ENCODE results near the gene MFAP5.

The MFAP5 gene

DNA sequence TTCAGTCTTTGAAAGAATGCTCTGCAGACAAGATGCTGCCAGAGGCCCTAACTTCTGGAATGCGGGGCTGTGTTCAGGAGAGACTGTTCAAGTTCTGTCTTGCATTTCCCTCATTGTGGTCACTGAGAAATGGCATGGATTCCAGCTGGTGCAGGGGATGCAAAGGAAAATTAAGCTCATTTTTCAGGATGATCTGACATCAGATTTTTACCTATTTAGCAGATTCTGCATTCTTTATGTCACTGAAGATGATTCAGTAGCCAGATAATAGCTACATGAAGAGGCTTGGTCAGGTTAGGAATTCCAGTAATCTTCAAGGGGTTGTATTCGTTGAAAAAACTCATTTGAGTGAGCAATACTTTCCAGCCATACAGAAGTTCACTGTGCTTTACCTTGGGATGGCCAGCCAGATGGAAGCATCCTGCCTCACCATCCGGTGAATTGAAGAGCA, 16.1 kb upstream of the MFAP5 start:
- DNase-seq (ENCODE audit: insufficient read length, low spot score) (no peak), FAIRE-seq (no peak)
- TF ChIP-seq POU2F2 (IDR thresholded peaks at IDR 0.05; ENCODE audit: low read depth, low read length): no peak
- no peak for TF ChIP-seq PAX5 (IDR thresholded peaks at IDR 0.05; ENCODE audit: insufficient read depth, low read length, severe bottlenecking)
- TF ChIP-seq TAF1 (IDR thresholded peaks at IDR 0.05; ENCODE audit: low read depth, low read length): no peak
- TF ChIP-seq POLR2A (IDR thresholded peaks at IDR 0.05; ENCODE audit: low read depth, low read length): no peak
- TF ChIP-seq SPI1 (IDR thresholded peaks at IDR 0.05; ENCODE audit: low read depth, low read length): no peak
- TF ChIP-seq POLR2AphosphoS5 (IDR thresholded peaks at IDR 0.05; ENCODE audit: low read depth, low read length): no peak

GRCh38 chr12:8677362-8677761, 14.7 kb upstream of the MFAP5 start:
- DNase-seq (ENCODE audit: insufficient read length, low spot score): no peak
- FAIRE-seq: no peak

DNA sequence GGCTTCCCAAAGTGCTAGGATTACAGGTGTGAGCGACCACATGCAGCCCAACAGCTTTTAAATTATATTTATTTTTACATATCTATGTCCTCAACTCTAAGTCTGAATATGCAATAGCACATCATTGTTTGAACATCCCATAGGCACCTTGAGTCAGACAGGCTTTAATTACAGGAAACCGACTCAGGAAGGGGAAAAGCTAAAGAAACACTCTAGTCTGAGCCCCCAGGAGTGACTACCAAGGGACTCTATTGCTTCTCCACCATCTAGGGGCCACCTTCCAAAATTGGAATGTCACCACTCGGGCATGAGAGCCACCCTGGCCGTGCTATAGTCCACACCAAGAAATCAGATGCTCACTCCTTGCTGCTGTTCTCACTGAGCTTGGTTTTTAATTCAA, 14.0 kb upstream of the MFAP5 start:
- no peak for TF ChIP-seq POLR2AphosphoS5 (IDR thresholded peaks at IDR 0.05; ENCODE audit: low read depth, low read length)
- TF ChIP-seq POU2F2 (IDR thresholded peaks at IDR 0.05; ENCODE audit: low read depth, low read length): no peak
- no peak for TF ChIP-seq TAF1 (IDR thresholded peaks at IDR 0.05; ENCODE audit: low read depth, low read length)
- TF ChIP-seq SPI1 (IDR thresholded peaks at IDR 0.05; ENCODE audit: low read depth, low read length): no peak
- no peak for TF ChIP-seq PAX5 (IDR thresholded peaks at IDR 0.05; ENCODE audit: insufficient read depth, low read length, severe bottlenecking)
- TF ChIP-seq POLR2A (IDR thresholded peaks at IDR 0.05; ENCODE audit: low read depth, low read length): no peak
- no peak for DNase-seq (ENCODE audit: insufficient read length, low spot score)
- no peak for FAIRE-seq

More at GRCh38 chr12:8677362-8677761, 14.7 kb upstream of the MFAP5 start:
- TF ChIP-seq SPI1 (IDR thresholded peaks at IDR 0.05; ENCODE audit: low read depth, low read length): no peak
- no peak for TF ChIP-seq POLR2A (IDR thresholded peaks at IDR 0.05; ENCODE audit: low read depth, low read length)
- TF ChIP-seq POU2F2 (IDR thresholded peaks at IDR 0.05; ENCODE audit: low read depth, low read length): no peak
- TF ChIP-seq TAF1 (IDR thresholded peaks at IDR 0.05; ENCODE audit: low read depth, low read length): no peak
- no peak for TF ChIP-seq PAX5 (IDR thresholded peaks at IDR 0.05; ENCODE audit: insufficient read depth, low read length, severe bottlenecking)
- TF ChIP-seq POLR2AphosphoS5 (IDR thresholded peaks at IDR 0.05; ENCODE audit: low read depth, low read length): no peak

GRCh38 chr12:8675591-8676036, 13.0 kb upstream of the MFAP5 start:
- FAIRE-seq (no peak), DNase-seq (ENCODE audit: insufficient read length, low spot score) (no peak)
- TF ChIP-seq SPI1 (IDR thresholded peaks at IDR 0.05; ENCODE audit: low read depth, low read length) (peak; percentile 21; the same call in 1 of the 2 replicates), PAX5 (IDR thresholded peaks at IDR 0.05; ENCODE audit: insufficient read depth, low read length, severe bottlenecking) (no peak)

DNA sequence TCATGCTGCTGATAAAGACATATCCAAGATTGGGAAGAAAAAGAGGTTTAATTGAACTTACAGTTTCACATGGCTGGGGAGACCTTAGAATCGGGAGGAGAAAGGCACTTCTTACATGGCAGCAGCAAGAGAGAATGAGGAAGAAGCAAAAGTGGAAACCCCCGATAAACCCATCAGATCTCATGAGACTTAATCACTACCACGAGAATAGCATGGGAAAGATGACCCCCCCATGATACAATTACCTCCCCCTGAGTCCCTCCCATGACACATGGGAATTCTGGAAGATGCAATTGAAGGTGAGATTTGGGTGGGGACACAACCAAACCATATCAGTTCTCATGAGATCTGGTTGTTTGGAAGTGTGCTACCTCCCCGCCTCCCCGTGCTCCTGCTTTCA, 9.8 kb upstream of the MFAP5 start:
- DNase-seq (ENCODE audit: insufficient read length, low spot score) (no peak), FAIRE-seq (no peak)
- TF ChIP-seq POLR2AphosphoS5 (IDR thresholded peaks at IDR 0.05; ENCODE audit: low read depth, low read length) (no peak), TAF1 (IDR thresholded peaks at IDR 0.05; ENCODE audit: low read depth, low read length) (no peak), PAX5 (IDR thresholded peaks at IDR 0.05; ENCODE audit: insufficient read depth, low read length, severe bottlenecking) (no peak), POLR2A (IDR thresholded peaks at IDR 0.05; ENCODE audit: low read depth, low read length) (no peak), POU2F2 (IDR thresholded peaks at IDR 0.05; ENCODE audit: low read depth, low read length) (no peak), SPI1 (IDR thresholded peaks at IDR 0.05; ENCODE audit: low read depth, low read length) (no peak)

DNA sequence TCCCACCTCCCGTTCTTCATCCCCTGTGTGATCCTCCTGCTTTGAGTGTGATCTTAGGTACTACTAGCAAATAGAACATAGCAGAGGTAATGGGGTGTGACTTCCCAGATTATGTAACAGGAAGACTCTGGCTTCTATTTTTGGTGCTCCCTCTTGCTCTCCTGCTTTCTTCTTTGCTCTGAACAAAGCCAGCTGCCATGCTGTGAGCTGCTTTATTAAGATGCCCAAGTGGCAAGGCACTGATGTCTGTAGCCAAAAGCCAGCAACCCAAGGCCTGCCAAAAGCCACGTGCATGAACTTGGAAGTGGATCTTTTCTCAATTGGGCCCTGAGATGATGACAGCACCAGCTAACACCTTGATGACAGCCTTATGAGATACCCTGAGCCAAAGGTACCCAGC, 5.8 kb upstream of the MFAP5 start:
- no peak for FAIRE-seq
- no peak for DNase-seq (ENCODE audit: insufficient read length, low spot score)
- no peak for TF ChIP-seq SPI1 (IDR thresholded peaks at IDR 0.05; ENCODE audit: low read depth, low read length)
- no peak for TF ChIP-seq POLR2A (IDR thresholded peaks at IDR 0.05; ENCODE audit: low read depth, low read length)
- no peak for TF ChIP-seq POLR2AphosphoS5 (IDR thresholded peaks at IDR 0.05; ENCODE audit: low read depth, low read length)
- no peak for TF ChIP-seq PAX5 (IDR thresholded peaks at IDR 0.05; ENCODE audit: insufficient read depth, low read length, severe bottlenecking)
- TF ChIP-seq POU2F2 (IDR thresholded peaks at IDR 0.05; ENCODE audit: low read depth, low read length): no peak
- no peak for TF ChIP-seq TAF1 (IDR thresholded peaks at IDR 0.05; ENCODE audit: low read depth, low read length)

- FAIRE-seq: no peak
- DNase-seq (ENCODE audit: insufficient read length, low spot score): no peak
- TF ChIP-seq POLR2AphosphoS5 (IDR thresholded peaks at IDR 0.05; ENCODE audit: low read depth, low read length) (no peak), PAX5 (IDR thresholded peaks at IDR 0.05; ENCODE audit: insufficient read depth, low read length, severe bottlenecking) (no peak), POLR2A (IDR thresholded peaks at IDR 0.05; ENCODE audit: low read depth, low read length) (no peak), TAF1 (IDR thresholded peaks at IDR 0.05; ENCODE audit: low read depth, low read length) (no peak), SPI1 (IDR thresholded peaks at IDR 0.05; ENCODE audit: low read depth, low read length) (no peak), POU2F2 (IDR thresholded peaks at IDR 0.05; ENCODE audit: low read depth, low read length) (no peak)
Observed at GRCh38 chr12:8667270-8667669, 4.6 kb upstream of the MFAP5 start.

- no peak for TF ChIP-seq POLR2A (IDR thresholded peaks at IDR 0.05; ENCODE audit: low read depth, low read length)
- TF ChIP-seq TAF1 (IDR thresholded peaks at IDR 0.05; ENCODE audit: low read depth, low read length): no peak
- TF ChIP-seq POU2F2 (IDR thresholded peaks at IDR 0.05; ENCODE audit: low read depth, low read length): no peak
- DNase-seq (ENCODE audit: insufficient read length, low spot score): no peak
- FAIRE-seq: no peak
Observed at GRCh38 chr12:8665759-8666158, 3.1 kb upstream of the MFAP5 start.

GRCh38 chr12:8664228-8664913, 1.7 kb upstream of the MFAP5 start:
- no peak for TF ChIP-seq SPI1 (IDR thresholded peaks at IDR 0.05; ENCODE audit: low read depth, low read length)
- no peak for TF ChIP-seq POLR2AphosphoS5 (IDR thresholded peaks at IDR 0.05; ENCODE audit: low read depth, low read length)
- TF ChIP-seq POU2F2 (IDR thresholded peaks at IDR 0.05; ENCODE audit: low read depth, low read length): no peak
- TF ChIP-seq PAX5 (IDR thresholded peaks at IDR 0.05; ENCODE audit: insufficient read depth, low read length, severe bottlenecking): no peak
- no peak for TF ChIP-seq TAF1 (IDR thresholded peaks at IDR 0.05; ENCODE audit: low read depth, low read length)
- no peak for TF ChIP-seq POLR2A (IDR thresholded peaks at IDR 0.05; ENCODE audit: low read depth, low read length)
- DNase-seq (ENCODE audit: insufficient read length, low spot score) (no peak), FAIRE-seq (no peak)

DNA sequence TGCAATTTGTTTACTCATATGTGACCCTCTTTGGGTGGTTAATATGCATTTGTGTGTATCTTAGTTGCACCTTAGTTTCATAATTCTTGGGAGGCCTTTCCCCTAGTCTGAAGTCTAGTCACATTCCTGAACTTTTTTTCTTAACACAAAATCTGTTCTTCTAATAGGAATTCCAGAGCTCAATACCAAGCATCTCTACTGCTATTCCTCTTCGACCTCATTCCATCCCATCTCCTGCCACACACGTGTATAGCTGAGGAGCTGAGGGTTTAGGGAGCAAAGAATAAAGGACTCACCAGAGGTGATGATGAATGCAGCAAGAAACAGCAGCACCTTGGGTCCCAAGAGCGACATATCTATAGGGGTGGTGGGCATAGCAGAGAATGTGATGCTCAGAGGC, 875 bp downstream of the MFAP5 start:
- TF ChIP-seq POU2F2 (IDR thresholded peaks at IDR 0.05; ENCODE audit: low read depth, low read length) (no peak), TAF1 (IDR thresholded peaks at IDR 0.05; ENCODE audit: low read depth, low read length) (no peak), POLR2AphosphoS5 (IDR thresholded peaks at IDR 0.05; ENCODE audit: low read depth, low read length) (no peak), PAX5 (IDR thresholded peaks at IDR 0.05; ENCODE audit: insufficient read depth, low read length, severe bottlenecking) (no peak), POLR2A (IDR thresholded peaks at IDR 0.05; ENCODE audit: low read depth, low read length) (no peak), SPI1 (IDR thresholded peaks at IDR 0.05; ENCODE audit: low read depth, low read length) (no peak)
- DNase-seq (ENCODE audit: insufficient read length, low spot score): no peak
- FAIRE-seq: no peak

Measured in GM12891 (cell line).